ENCODE data around the gene HIGD1A. TPM values are rescaled to one million over a fixed set of nuclear protein-coding genes. Genes with fewer than 3 reads are reported as not detected.
A peak's percentile ranks its signal among the peaks of the same experiment; 100 is the strongest.

Gene HIGD1A
- total and polyA plus RNA-seq, 8 donors = 14.6 to 56.6 (median 29.0) TPM

GRCh38 chr3:42851228-42851834, 47.0 kb upstream of the HIGD1A start:
- 90 to 96% methylated on average over 6 of the region's 6 CpGs for WGBS, 2 donors
- Histone ChIP-seq H3K4me1 (no peaks in the 10 kb centered on the region), H3K4me3 (no peak overlapping the region), H3K9me3 (no peaks in the 10 kb centered on the region), H3K27me3 (no peaks in the 10 kb centered on the region), H3K36me3 (no peaks in the 10 kb centered on the region), H3K27ac (no peak overlapping the region)
- TF ChIP-seq CTCF (IDR thresholded peaks at IDR 0.05) = no peak
- no peak for ATAC-seq
- no peak for FAIRE-seq
- DNase-seq = no peak
- intact Hi-C loops (cut with DNase I) = no loop called here

GRCh38 chr3:42850263-42850662, 46.0 kb upstream of the HIGD1A start:
- Histone ChIP-seq H3K36me3 (no peaks in the 10 kb centered on the region), H3K27me3 (no peaks in the 10 kb centered on the region), H3K9me3 (no peaks in the 10 kb centered on the region), H3K4me1 (no peaks in the 10 kb centered on the region), H3K27ac (no peak overlapping the region), H3K4me3 (no peak overlapping the region)
- no peak for TF ChIP-seq CTCF (IDR thresholded peaks at IDR 0.05)
- WGBS, 2 donors = 86 to 91% methylated on average over 3 of the region's 3 CpGs
- FAIRE-seq = no peak
- no peak for ATAC-seq
- intact Hi-C loops (cut with DNase I) = no loop called here
- DNase-seq = no peak

- H3K27me3 ChIP-seq = no peaks in the 10 kb centered on the region
- no peaks in the 10 kb centered on the region for H3K9me3 ChIP-seq
- FAIRE-seq (no peak), ATAC-seq (no peak), DNase-seq (no peak)
- no peak overlapping the region for H3K4me3 ChIP-seq
- intact Hi-C loops (cut with DNase I) = no loop called here
- H3K27ac ChIP-seq = no peak overlapping the region
- no peaks in the 10 kb centered on the region for H3K36me3 ChIP-seq
- TF ChIP-seq CTCF (IDR thresholded peaks at IDR 0.05) = no peak
- WGBS, 2 donors = 92 to 97% methylated on average over 7 of the region's 7 CpGs
- H3K4me1 ChIP-seq = no peaks in the 10 kb centered on the region
Observed at GRCh38 chr3:42849017-42849416, 44.7 kb upstream of the HIGD1A start.

GRCh38 chr3:42847731-42848130, 43.4 kb upstream of the HIGD1A start:
- 75 to 84% methylated on average over 4 of the region's 4 CpGs for WGBS, 2 donors
- FAIRE-seq (no peak), ATAC-seq (peak in 1 of 4 donors; percentile 21), DNase-seq (no peak)
- no peaks in the 10 kb centered on the region for H3K9me3 ChIP-seq
- H3K27me3 ChIP-seq = no peaks in the 10 kb centered on the region
- no peak overlapping the region for H3K4me3 ChIP-seq
- H3K27ac ChIP-seq = no peak overlapping the region
- H3K36me3 ChIP-seq = no peaks in the 10 kb centered on the region
- no peaks in the 10 kb centered on the region for H3K4me1 ChIP-seq
- TF ChIP-seq CTCF (IDR thresholded peaks at IDR 0.05) = no peak
- intact Hi-C loops (cut with DNase I) = no loop called here

- intact Hi-C loops (cut with DNase I) = no loop called here
- Histone ChIP-seq H3K27ac (no peak overlapping the region), H3K36me3 (no peaks in the 10 kb centered on the region), H3K4me1 (no peaks in the 10 kb centered on the region), H3K4me3 (no peak overlapping the region), H3K9me3 (no peaks in the 10 kb centered on the region), H3K27me3 (no peaks in the 10 kb centered on the region)
- no peak for DNase-seq
- 62 to 70% methylated on average over 5 of the region's 5 CpGs for WGBS, 2 donors
- peak in 3 of 4 donors; percentile 30 to 67 (median 54) for ATAC-seq
- no peak for TF ChIP-seq CTCF (IDR thresholded peaks at IDR 0.05)
- no peak for FAIRE-seq
Observed at GRCh38 chr3:42846685-42847522, 42.6 kb upstream of the HIGD1A start.
